Endometrial microvascular endothelial cells (primary cell): ENCODE measurements around the gene DNAJC30. TPM values are rescaled to one million over a fixed set of nuclear protein-coding genes. Genes with fewer than 3 reads are reported as not detected.
"Not testable (repeated sequence)": the region's sequence is repeated elsewhere in the genome, so short reads cannot be mapped to it uniquely, and the experiment has no call there.

Experiments used
- in situ Hi-C: cut with HindIII; loops from 2 replicates; pipeline ENCODE4 v1.10.0; 2017; ENCODE audit warnings: low sequenced_read_pairs, low pct_unique_long_range_greater_than_20kb; ENCODE audit errors: inconsistent ontology term
- total RNA-seq: library from RNA; depleted of rRNA; stranded (reverse); fragments of >200 nt; gene quantifications from one replicate; pipeline ENCODE4 v1.2.3, GENCODE V29; 2015; ENCODE audit errors: inconsistent ontology term

Gene DNAJC30
- total RNA-seq, 1 donor from 2014 or later, result 5.0 TPM

DNA sequence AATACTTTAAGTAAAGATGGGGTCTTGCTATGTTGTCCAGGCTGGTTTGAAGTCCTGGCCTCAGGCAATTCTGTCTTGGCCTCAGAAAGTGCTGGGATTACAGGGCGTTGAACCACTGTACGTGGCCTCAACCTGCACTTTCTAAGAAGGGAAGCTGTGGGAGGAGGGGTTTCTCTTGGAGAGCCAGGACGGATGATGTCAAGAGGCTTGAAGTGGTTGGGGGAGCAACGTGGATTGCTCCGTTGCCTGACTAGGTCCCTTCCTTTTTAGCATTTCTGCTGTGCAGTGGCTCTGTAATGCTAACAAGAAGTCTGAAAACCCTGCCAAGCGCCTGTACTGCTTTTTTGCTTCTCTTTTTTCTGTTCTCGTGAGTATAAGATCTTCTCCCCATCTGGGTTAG is 7.4 kb upstream of the DNAJC30 start:
- in situ Hi-C loops, result no loop called here

DNA sequence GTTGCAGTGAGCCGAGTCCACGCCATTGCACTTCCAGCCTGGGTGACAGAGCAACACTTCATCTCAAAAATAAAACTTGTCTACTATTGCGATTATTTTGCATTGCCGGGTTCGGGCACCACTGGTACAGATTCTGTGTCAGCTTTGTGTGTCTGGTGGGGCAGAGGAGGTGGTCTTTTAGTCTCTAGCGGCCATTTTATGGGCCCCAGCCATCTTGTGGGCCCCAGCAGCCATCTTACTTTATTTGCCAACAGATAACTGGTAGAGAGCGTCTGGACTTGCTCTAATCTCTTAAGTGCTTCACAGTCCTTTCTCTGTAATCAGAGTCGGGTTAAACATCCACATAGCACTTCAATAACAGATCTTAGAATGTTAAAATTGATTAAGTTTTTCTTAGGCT is 5.0 kb upstream of the DNAJC30 start:
- in situ Hi-C loops, result no loop called here

- in situ Hi-C loops, result no loop called here
These were observed 2.1 kb upstream of the DNAJC30 start for GRCh38 chr7:73685311-73685710.

DNA sequence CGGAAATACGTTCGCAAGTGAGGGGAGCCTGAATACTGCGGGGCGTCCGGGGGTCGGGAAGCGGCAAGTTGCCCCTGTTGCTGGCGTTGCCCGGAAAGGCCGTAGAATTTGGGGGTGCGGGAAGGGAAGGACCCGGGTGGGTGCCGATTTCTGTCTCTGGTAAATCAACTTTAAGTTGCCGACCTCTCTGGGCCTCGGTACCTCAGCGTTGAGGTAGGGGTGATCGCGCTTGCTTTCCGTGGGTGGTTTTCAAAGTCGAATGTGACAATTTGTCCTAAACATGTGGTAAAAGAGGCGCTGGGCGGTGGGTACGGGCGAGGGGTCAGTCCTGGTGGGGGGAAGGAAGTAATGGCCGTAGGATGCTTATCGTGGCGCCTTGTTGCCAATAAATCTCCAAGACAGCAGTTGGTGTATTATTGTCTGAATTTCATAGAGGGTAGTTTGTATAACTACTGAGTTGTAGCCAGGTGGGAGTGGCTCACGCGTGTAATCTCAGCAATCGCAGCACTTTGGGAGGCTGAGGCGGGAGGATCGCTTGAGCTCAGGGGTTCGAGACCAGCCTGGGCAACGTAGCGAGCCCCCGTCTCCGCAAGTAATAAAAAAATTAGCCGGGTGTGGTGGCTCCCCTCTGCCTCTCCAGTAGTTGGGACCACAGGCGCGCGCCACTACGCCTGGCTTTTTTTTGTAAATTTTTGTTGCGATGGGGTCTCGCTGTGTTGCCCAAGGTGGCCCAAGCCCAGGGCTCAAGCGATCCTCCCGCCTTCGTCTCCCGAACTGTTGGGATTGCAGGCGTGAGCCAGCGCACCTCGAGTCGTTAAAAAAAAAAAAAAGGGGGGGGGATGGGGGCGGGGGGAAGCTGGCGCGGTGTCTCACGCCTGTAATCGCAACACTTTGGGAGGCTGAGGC is 788 bp upstream of the DNAJC30 start:
- in situ Hi-C loops, result no loop called here

GRCh38 chr7:73682745-73683055 is 553 bp downstream of the DNAJC30 start:
- in situ Hi-C loops, result no loop called here

DNA sequence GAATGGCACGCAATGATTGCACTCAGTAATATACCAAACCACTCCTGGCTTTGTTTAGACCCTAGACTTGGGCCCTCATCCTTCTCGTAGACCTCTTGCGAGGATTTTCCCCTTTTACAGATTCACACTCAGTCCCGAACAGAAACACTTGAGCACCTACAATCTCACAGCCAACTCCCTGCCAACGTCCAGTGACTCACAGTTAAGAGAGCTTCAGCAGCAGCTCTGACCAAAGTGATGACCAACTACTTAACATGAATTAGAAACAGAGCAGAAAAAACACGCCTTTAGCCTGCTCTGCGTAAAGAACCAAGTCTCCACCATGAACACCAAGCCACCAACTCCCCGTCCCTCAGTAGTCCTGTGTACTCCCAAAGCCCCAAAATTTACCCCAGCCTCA is 2.2 kb downstream of the DNAJC30 start:
- in situ Hi-C loops, result no loop called here

- in situ Hi-C loops, result no loop called here
These were observed 2.8 kb downstream of the DNAJC30 start for GRCh38 chr7:73680501-73680900.

- in situ Hi-C loops, result no loop called here
These were observed 3.5 kb downstream of the DNAJC30 start for GRCh38 chr7:73679709-73680108.

GRCh38 chr7:73678862-73679261 is 4.4 kb downstream of the DNAJC30 start:
- in situ Hi-C loops, result no loop called here

GRCh38 chr7:73676062-73676461 is 7.2 kb downstream of the DNAJC30 start:
- in situ Hi-C loops, result not testable (repeated sequence)

DNA sequence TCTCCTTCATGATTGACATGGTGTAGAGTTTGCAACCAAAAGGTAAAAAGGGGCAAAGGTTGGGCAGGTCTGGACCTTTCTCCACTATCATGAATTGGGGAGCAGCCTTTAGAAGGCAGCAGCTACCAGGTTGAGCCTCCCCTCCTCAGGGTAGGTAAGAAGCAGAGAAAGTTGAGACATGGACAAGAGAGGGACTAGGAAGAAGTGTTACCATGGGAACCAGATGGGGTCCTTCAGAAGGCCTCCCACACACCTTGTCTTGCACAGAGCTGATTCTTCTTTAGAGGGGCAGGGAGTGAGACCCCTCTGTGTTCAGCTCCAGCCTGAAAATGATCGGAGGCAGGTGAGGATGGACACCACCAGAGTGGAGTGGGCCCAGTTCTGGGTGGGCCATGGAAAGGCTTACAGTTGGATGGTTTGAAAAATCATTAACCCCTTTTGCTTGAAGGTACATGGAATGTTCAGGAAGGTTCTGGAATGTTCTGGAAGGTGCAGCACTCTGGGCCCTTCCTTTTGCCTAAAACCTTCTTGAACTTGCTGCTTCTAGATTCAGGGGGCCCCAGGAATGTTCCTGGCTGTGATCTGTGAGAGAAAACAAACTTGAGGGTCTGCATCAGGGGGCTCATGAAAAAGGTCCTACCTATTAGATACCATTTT is 8.7 kb downstream of the DNAJC30 start:
- in situ Hi-C loops, result no loop called here

- in situ Hi-C loops, result no loop called here
These were observed 11.3 kb downstream of the DNAJC30 start for GRCh38 chr7:73671857-73672445.

- in situ Hi-C loops, result no loop called here
These were observed 12.0 kb downstream of the DNAJC30 start for GRCh38 chr7:73671322-73671661.

- in situ Hi-C loops, result no loop called here
These were observed 13.3 kb downstream of the DNAJC30 start for GRCh38 chr7:73669858-73670385.

DNA sequence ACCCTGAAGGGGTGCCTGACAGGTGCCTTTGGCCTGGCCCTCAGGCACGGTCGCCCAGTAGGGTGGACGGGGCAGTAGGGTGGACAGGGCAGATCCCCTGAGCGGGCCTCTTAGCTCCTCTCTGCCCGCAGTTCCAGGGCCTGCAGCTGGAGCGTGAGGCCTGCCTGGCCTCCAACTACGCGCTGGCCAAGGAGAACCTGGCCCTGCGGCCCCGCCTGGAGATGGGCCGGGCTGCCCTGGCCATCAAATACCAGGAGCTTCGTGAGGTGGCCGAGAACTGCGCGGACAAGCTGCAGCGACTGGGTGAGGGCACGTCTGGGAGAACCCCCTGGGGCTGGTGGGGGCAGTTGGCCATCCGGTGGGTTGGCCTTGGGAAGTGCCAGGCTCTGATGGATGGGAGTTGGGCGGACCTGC is 14.0 kb downstream of the DNAJC30 start:
- in situ Hi-C loops, result no loop called here

GRCh38 chr7:73668886-73669230 is 14.4 kb downstream of the DNAJC30 start:
- in situ Hi-C loops, result no loop called here

GRCh38 chr7:73668103-73668885 is 15.0 kb downstream of the DNAJC30 start:
- in situ Hi-C loops, result no loop called here

- in situ Hi-C loops, result no loop called here
These were observed 15.7 kb downstream of the DNAJC30 start, which contains the start of gene VPS37D for GRCh38 chr7:73667344-73668102. Gene VPS37D (plus strand): TSS chr7:73667831. CDS start chr7:73667959, 128 bp downstream.

- in situ Hi-C loops, result no loop called here
These were observed 20.2 kb downstream of the DNAJC30 start for GRCh38 chr7:73663033-73663432.
